Effector memory CD8-positive, alpha-beta T cell (primary cell): Measurements from ENCODE around the gene LURAP1L.

ENCODE experiments used
- ATAC-seq: fragments of 150-1000 bp; cut with Tn5 transposase; replicated peaks from 2 replicates; pipeline ENCODE4 v1.10.0; 2021; ENCODE audit warnings: mild to moderate bottlenecking, moderate library complexity
- DNase-seq, 3 experiments: peaks; one replicate each; pipeline ENCODE4 v3.0.0; 2021
- H3K27ac Mint-ChIP-seq, 2 donors: one replicate each; pipeline ENCODE4 v1.8.0; 2022; ENCODE audit warnings: mild to moderate bottlenecking in 2 of 2, mixed read lengths in 2 of 2, moderate library complexity in 2 of 2
- H3K27me3 Mint-ChIP-seq, 2 donors: one replicate each; pipeline ENCODE4 v1.8.0; 2022; ENCODE audit warnings: mixed read lengths in 2 of 2
- H3K36me3 Mint-ChIP-seq: one replicate; pipeline ENCODE4 v1.8.0; 2022; ENCODE audit warnings: mild to moderate bottlenecking, moderate library complexity, mixed read lengths; ENCODE audit not compliant: insufficient read depth
- H3K4me1 Mint-ChIP-seq, 2 donors: one replicate each; pipeline ENCODE4 v1.8.0; 2022; ENCODE audit warnings: low read depth in 2 of 2, mixed read lengths in 2 of 2
- H3K4me3 Mint-ChIP-seq, 2 donors: one replicate each; pipeline ENCODE4 v1.8.0; 2022; ENCODE audit warnings: mild to moderate bottlenecking in 2 of 2, mixed read lengths in 2 of 2, moderate library complexity in 2 of 2
- H3K9me3 Mint-ChIP-seq, 2 donors: one replicate each; pipeline ENCODE4 v1.8.0; 2022; ENCODE audit warnings: mixed read lengths in 2 of 2
- total RNA-seq, 9 experiments: gene quantifications; one replicate each; lab custom pipeline; 2026; lab: John Stamatoyannopoulos, UW

LURAP1L gene
- total RNA-seq = 0 to 0.30 (median 0) reads per million in 9 experiments

GRCh38 chr9:12774861-12775678 lies at the start of gene LURAP1L:
Gene LURAP1L, plus strand, starts transcription at chr9:12775020. Its CDS starts 696 bp downstream, at chr9:12775716.
- H3K4me1 Mint-ChIP-seq = peaks cover 0 to 1% of the 10 kb centered on the region in 2 donors
- DNase-seq = no peak
- H3K27me3 Mint-ChIP-seq = peaks cover 8 to 20% of the 10 kb centered on the region in 2 donors
- no peak within 1 kb of the TSS for H3K27ac Mint-ChIP-seq
- no peak within 1 kb of the TSS for H3K4me3 Mint-ChIP-seq
- H3K9me3 Mint-ChIP-seq = peaks cover 6 to 22% of the 10 kb centered on the region in 2 donors
- no peak for ATAC-seq
- H3K36me3 Mint-ChIP-seq = no peaks in the 10 kb centered on the region

- ATAC-seq = no peak
- Mint-ChIP-seq H3K27ac (no peak overlapping the region), H3K9me3 (peaks cover 11 to 17% of the 10 kb centered on the region in 2 donors), H3K27me3 (no peaks in the 10 kb centered on the region), H3K36me3 (no peaks in the 10 kb centered on the region), H3K4me1 (no peaks in the 10 kb centered on the region), H3K4me3 (no peak overlapping the region)
- DNase-seq = no peak
Observed at GRCh38 chr9:12726795-12727194, 48.0 kb upstream of the LURAP1L start.

- H3K36me3 Mint-ChIP-seq = no peaks in the 10 kb centered on the region
- ATAC-seq (no peak), DNase-seq (no peak)
- no peaks in the 10 kb centered on the region for H3K4me1 Mint-ChIP-seq
- H3K4me3 Mint-ChIP-seq = no peak overlapping the region
- no peak overlapping the region for H3K27ac Mint-ChIP-seq
- peaks cover 14 to 15% of the 10 kb centered on the region in 2 donors for H3K9me3 Mint-ChIP-seq
- no peaks in the 10 kb centered on the region for H3K27me3 Mint-ChIP-seq
Observed at GRCh38 chr9:12730198-12730597, 44.6 kb upstream of the LURAP1L start.

GRCh38 chr9:12730927-12731326 lies 43.9 kb upstream of the LURAP1L start:
- Mint-ChIP-seq H3K4me3 (no peak overlapping the region), H3K27me3 (no peaks in the 10 kb centered on the region), H3K4me1 (no peaks in the 10 kb centered on the region), H3K36me3 (no peaks in the 10 kb centered on the region), H3K27ac (no peak overlapping the region), H3K9me3 (peaks cover 15 to 17% of the 10 kb centered on the region in 2 donors)
- ATAC-seq (no peak), DNase-seq (no peak)

- no peak for DNase-seq
- Mint-ChIP-seq H3K27ac (no peak overlapping the region), H3K36me3 (no peaks in the 10 kb centered on the region), H3K4me1 (no peaks in the 10 kb centered on the region), H3K9me3 (peaks cover 15% of the 10 kb centered on the region in 2 donors), H3K27me3 (no peaks in the 10 kb centered on the region), H3K4me3 (no peak overlapping the region)
- no peak for ATAC-seq
Observed at GRCh38 chr9:12732971-12733370, 41.8 kb upstream of the LURAP1L start.

GRCh38 chr9:12735665-12736064 lies 39.2 kb upstream of the LURAP1L start:
- no peaks in the 10 kb centered on the region for H3K36me3 Mint-ChIP-seq
- H3K27me3 Mint-ChIP-seq = no peaks in the 10 kb centered on the region
- peaks cover 18 to 24% of the 10 kb centered on the region in 2 donors for H3K9me3 Mint-ChIP-seq
- no peak for DNase-seq
- no peak overlapping the region for H3K4me3 Mint-ChIP-seq
- no peak for ATAC-seq
- H3K4me1 Mint-ChIP-seq = no peaks in the 10 kb centered on the region
- no peak overlapping the region for H3K27ac Mint-ChIP-seq

- Mint-ChIP-seq H3K36me3 (no peaks in the 10 kb centered on the region), H3K9me3 (peaks cover 20 to 22% of the 10 kb centered on the region in 2 donors), H3K4me3 (no peak overlapping the region), H3K27ac (no peak overlapping the region), H3K4me1 (no peaks in the 10 kb centered on the region), H3K27me3 (no peaks in the 10 kb centered on the region)
- ATAC-seq (no peak), DNase-seq (no peak)
Observed at GRCh38 chr9:12737871-12738270, 36.9 kb upstream of the LURAP1L start.

GRCh38 chr9:12739014-12739652 lies 35.7 kb upstream of the LURAP1L start:
- no peaks in the 10 kb centered on the region for H3K4me1 Mint-ChIP-seq
- no peaks in the 10 kb centered on the region for H3K36me3 Mint-ChIP-seq
- no peaks in the 10 kb centered on the region for H3K27me3 Mint-ChIP-seq
- no peak for DNase-seq
- ATAC-seq = no peak
- no peak overlapping the region for H3K27ac Mint-ChIP-seq
- H3K4me3 Mint-ChIP-seq = no peak overlapping the region
- H3K9me3 Mint-ChIP-seq = peaks cover 18 to 20% of the 10 kb centered on the region in 2 donors

- H3K4me1 Mint-ChIP-seq = no peaks in the 10 kb centered on the region
- no peak overlapping the region for H3K27ac Mint-ChIP-seq
- DNase-seq = no peak
- H3K9me3 Mint-ChIP-seq = peaks cover 18 to 20% of the 10 kb centered on the region in 2 donors
- no peaks in the 10 kb centered on the region for H3K36me3 Mint-ChIP-seq
- no peak overlapping the region for H3K4me3 Mint-ChIP-seq
- ATAC-seq = no peak
- no peaks in the 10 kb centered on the region for H3K27me3 Mint-ChIP-seq
Observed at GRCh38 chr9:12740845-12741244, 34.0 kb upstream of the LURAP1L start.

- Mint-ChIP-seq H3K27me3 (no peaks in the 10 kb centered on the region), H3K27ac (no peak overlapping the region), H3K36me3 (no peaks in the 10 kb centered on the region), H3K9me3 (peaks cover 14 to 20% of the 10 kb centered on the region in 2 donors), H3K4me3 (no peak overlapping the region), H3K4me1 (no peaks in the 10 kb centered on the region)
- ATAC-seq (no peak), DNase-seq (no peak)
Observed at GRCh38 chr9:12748016-12748415, 26.8 kb upstream of the LURAP1L start.

- Mint-ChIP-seq H3K36me3 (no peaks in the 10 kb centered on the region), H3K4me3 (no peak overlapping the region), H3K9me3 (peaks cover 13 to 16% of the 10 kb centered on the region in 2 donors), H3K4me1 (no peaks in the 10 kb centered on the region), H3K27ac (no peak overlapping the region), H3K27me3 (no peaks in the 10 kb centered on the region)
- ATAC-seq (no peak), DNase-seq (no peak)
Observed at GRCh38 chr9:12748954-12749353, 25.9 kb upstream of the LURAP1L start.

GRCh38 chr9:12753931-12754330 lies 20.9 kb upstream of the LURAP1L start:
- no peak overlapping the region for H3K4me3 Mint-ChIP-seq

GRCh38 chr9:12759761-12760160 lies 15.1 kb upstream of the LURAP1L start:
- H3K4me1 Mint-ChIP-seq = no peaks in the 10 kb centered on the region
- no peak for DNase-seq

More at GRCh38 chr9:12753931-12754330, 20.9 kb upstream of the LURAP1L start:
- H3K36me3 Mint-ChIP-seq = no peaks in the 10 kb centered on the region
- ATAC-seq (no peak), DNase-seq (no peak)
- H3K4me1 Mint-ChIP-seq = no peaks in the 10 kb centered on the region
- no peak overlapping the region for H3K27ac Mint-ChIP-seq
- H3K9me3 Mint-ChIP-seq = peaks cover 0 to 5% of the 10 kb centered on the region in 2 donors
- H3K27me3 Mint-ChIP-seq = no peaks in the 10 kb centered on the region

GRCh38 chr9:12760758-12761157 lies 14.1 kb upstream of the LURAP1L start:
- no peak for DNase-seq
- Mint-ChIP-seq H3K27me3 (no peaks in the 10 kb centered on the region), H3K4me3 (no peak overlapping the region), H3K27ac (no peak overlapping the region), H3K9me3 (peaks cover 0 to 20% of the 10 kb centered on the region in 2 donors), H3K36me3 (no peaks in the 10 kb centered on the region), H3K4me1 (no peaks in the 10 kb centered on the region)
- ATAC-seq = no peak

More at GRCh38 chr9:12759761-12760160, 15.1 kb upstream of the LURAP1L start:
- Mint-ChIP-seq H3K36me3 (no peaks in the 10 kb centered on the region), H3K27ac (no peak overlapping the region), H3K27me3 (no peaks in the 10 kb centered on the region), H3K9me3 (peaks cover 0 to 15% of the 10 kb centered on the region in 2 donors), H3K4me3 (no peak overlapping the region)
- ATAC-seq = no peak
